HepG2 (cell line): Measurements from ENCODE around the gene WASHC4. TPM values are rescaled to one million over a fixed set of nuclear protein-coding genes. Genes with fewer than 3 reads are reported as not detected.

Experiments used
- ATAC-seq: fragments of 200-7000 bp; cut with Tn5 transposase; 3 replicates; pipeline ENCODE4 v1.9.1; 2020; ENCODE audit warnings: mild to moderate bottlenecking, moderate library complexity
- BruUV-seq: library from RNA; stranded (reverse); fragments of 400-500 nt; replicated peaks from 2 replicates; lab custom pipeline; 2021; lab: Mats Ljungman, UMichigan
- CTCF ChIA-PET: fragments of 300-600 bp; formaldehyde crosslinking; extraction: SDS; loops from one replicate; lab custom pipeline; 2021; ENCODE audit warnings: low total read pairs, inconsistent platforms, low intra/inter-chr PET ratio; lab: Yijun Ruan, JAX
- POLR2A ChIA-PET: fragments of 350-600 bp; sonication (Branson Sonifier 250); formaldehyde crosslinking; loops from one replicate; lab custom pipeline; 2020; ENCODE audit warnings: antibody characterized with exemption, inconsistent platforms; lab: Yijun Ruan, JAX
- DNase-seq: peaks from one replicate; pipeline ENCODE4 v3.0.0-alpha.2; 2015; ENCODE audit warnings: low spot score
- FAIRE-seq: peaks from 3 replicates; lab custom pipeline; 2011; peaks lifted over from hg19 to GRCh38; lab: Jason Lieb, UNC
- H2AFZ ChIP-seq: one replicate; pipeline ENCODE4 v1.6.1; 2011; ENCODE audit warnings: low read length, inconsistent platforms
- H3K27ac ChIP-seq: fragments of 300-600 bp; 3 replicates; pipeline ENCODE4 v1.8.0; 2011; ENCODE audit warnings: mixed run types, mild to moderate bottlenecking, mixed read lengths, low read length, inconsistent platforms; ENCODE audit not compliant: insufficient read depth; ENCODE audit errors: extremely low read length
- H3K27me3 ChIP-seq, 2 experiments: fragments of 200-600 bp in 1 of 2; 2 replicates in 1 of 2; 3 replicates in 1 of 2; pipeline versions ENCODE4 v1.6.0 to v1.8.0; 2011; ENCODE audit warnings: low read length in 2 of 2, mild to moderate bottlenecking in 2 of 2, moderate library complexity in 2 of 2, inconsistent platforms in 1 of 2; ENCODE audit not compliant: insufficient read depth in 2 of 2, control insufficient read depth in 1 of 2
- H3K36me3 ChIP-seq, 2 experiments: fragments of 200-600 bp in 1 of 2; replicated peaks in 1 of 2; 2 replicates in 1 of 2; 3 replicates in 1 of 2; pipeline versions ENCODE4 v1.5.1 to v1.8.0; 2011; ENCODE audit warnings: low read length in 2 of 2, inconsistent platforms in 1 of 2; ENCODE audit not compliant: insufficient read depth in 2 of 2, control insufficient read depth in 1 of 2
- H3K4me1 ChIP-seq: 2 replicates; pipeline ENCODE4 v1.5.1; 2012; ENCODE audit warnings: low read length, inconsistent platforms; ENCODE audit not compliant: insufficient read depth
- H3K4me2 ChIP-seq: 2 replicates; pipeline ENCODE4 v1.6.0; 2011; ENCODE audit warnings: low read depth, low read length, inconsistent platforms
- H3K4me3 ChIP-seq, 3 experiments: fragments of 200-600 bp in 1 of 3; sonication (generic), shearing (Covaris generic) in 1 of 3; replicated peaks in 1 of 3; 2 replicates each; pipeline ENCODE4 v1.5.1; 2011 to 2016; ENCODE audit warnings: low read length in 3 of 3, inconsistent platforms in 2 of 3, low read depth in 2 of 3, mild to moderate bottlenecking in 2 of 3, control low read depth in 1 of 3, mixed read lengths in 1 of 3; ENCODE audit not compliant: insufficient read depth in 1 of 3
- H3K79me2 ChIP-seq: one replicate; pipeline ENCODE4 v1.6.1; 2011; ENCODE audit warnings: low read length, inconsistent platforms; ENCODE audit not compliant: insufficient read depth
- H3K9ac ChIP-seq: 2 replicates; pipeline ENCODE4 v1.6.0; 2011; ENCODE audit warnings: mild to moderate bottlenecking, low read depth, low read length, inconsistent platforms; ENCODE audit not compliant: insufficient read depth
- H3K9me3 ChIP-seq: 2 replicates; pipeline ENCODE4 v1.5.1; 2012; ENCODE audit warnings: mild to moderate bottlenecking, low read length
- H4K20me1 ChIP-seq: 2 replicates; pipeline ENCODE4 v1.6.0; 2011; ENCODE audit warnings: inconsistent platforms, mild to moderate bottlenecking, low read length, moderate library complexity; ENCODE audit not compliant: insufficient read depth
- ARNT ChIP-seq: fragments of 450-650 bp; IDR thresholded peaks from 2 replicates; pipeline ENCODE4 v1.6.1; 2017
- ATF7-NPFF ChIP-seq: sonication (generic); formaldehyde crosslinking; IDR thresholded peaks from 2 replicates; pipeline ENCODE4 v1.8.1; 2023; ENCODE audit warnings: mild to moderate bottlenecking, low read depth, missing genetic modification reagents, moderate library complexity
- CBFB ChIP-seq: sonication (generic); formaldehyde crosslinking; IDR thresholded peaks from 2 replicates; pipeline ENCODE4 v1.4.0; 2020; ENCODE audit warnings: missing genetic modification reagents
- CEBPB ChIP-seq: IDR thresholded peaks from 2 replicates; pipeline ENCODE4 v1.6.1; 2011; ENCODE audit warnings: low read depth, low read length, improper control_type of control experiment, borderline replicate concordance
- EHMT2 ChIP-seq: fragments of 200-600 bp; sonication (generic); IDR thresholded peaks from 2 replicates; pipeline ENCODE4 v1.7.0; 2017; ENCODE audit warnings: antibody characterized with exemption, low read depth, low read length, borderline replicate concordance
- JUN ChIP-seq: sonication (generic); formaldehyde crosslinking; IDR thresholded peaks from 2 replicates; pipeline ENCODE4 v1.4.0; 2020; ENCODE audit warnings: mild to moderate bottlenecking, missing genetic modification reagents
- MXD1 ChIP-seq: sonication (generic); formaldehyde crosslinking; IDR thresholded peaks from 2 replicates; pipeline ENCODE4 v1.4.0; 2020; ENCODE audit warnings: mild to moderate bottlenecking, missing genetic modification reagents
- MXD4 ChIP-seq: IDR thresholded peaks from 2 replicates; pipeline ENCODE4 v1.6.1; 2016; ENCODE audit warnings: mild to moderate bottlenecking, missing biosample characterization, missing genetic modification reagents
- NR2F6 ChIP-seq, 2 experiments: IDR thresholded peaks; 2 replicates each; pipeline ENCODE4 v1.6.1; 2016; ENCODE audit warnings: antibody characterized with exemption in 1 of 2, mild to moderate bottlenecking in 1 of 2
- PBX2 ChIP-seq: IDR thresholded peaks from 2 replicates; pipeline ENCODE4 v1.6.1; 2016; ENCODE audit warnings: control low read depth
- RAD21 ChIP-seq: fragments of 450-650 bp; formaldehyde crosslinking; IDR thresholded peaks from 2 replicates; pipeline ENCODE4 v1.5.0; 2020; ENCODE audit warnings: mild to moderate bottlenecking
- THAP11 ChIP-seq: IDR thresholded peaks from 2 replicates; pipeline ENCODE4 v1.6.1; 2016; ENCODE audit warnings: missing biosample characterization, missing genetic modification reagents
- TRIM24 ChIP-seq: sonication (generic); formaldehyde crosslinking; IDR thresholded peaks from 2 replicates; pipeline ENCODE4 v1.8.0; 2022; ENCODE audit warnings: mild to moderate bottlenecking, missing genetic modification reagents
- ZNF605 ChIP-seq: sonication (generic); formaldehyde crosslinking; IDR thresholded peaks from 2 replicates; pipeline ENCODE4 v1.8.0; 2022; ENCODE audit warnings: mild to moderate bottlenecking, missing genetic modification reagents
- ZNF782 ChIP-seq: sonication (generic); formaldehyde crosslinking; IDR thresholded peaks from 2 replicates; pipeline ENCODE4 v1.4.0; 2020; ENCODE audit warnings: missing genetic modification reagents, mild to moderate bottlenecking, borderline replicate concordance
- ZSCAN20 ChIP-seq: sonication (generic); formaldehyde crosslinking; IDR thresholded peaks from 2 replicates; pipeline ENCODE4 v1.4.0; 2020; ENCODE audit warnings: missing genetic modification reagents, mild to moderate bottlenecking, borderline replicate concordance
- ZSCAN25 ChIP-seq: sonication (generic); formaldehyde crosslinking; IDR thresholded peaks from 2 replicates; pipeline ENCODE4 v1.8.0; 2022; ENCODE audit warnings: mild to moderate bottlenecking, missing genetic modification reagents
- WGBS: methylation state at CpG from one replicate; pipeline ENCODE4 v1.1.6; 2017; ENCODE audit warnings: low lambda C conversion rate; 5-methylcytosine and 5-hydroxymethylcytosine counted together
- in situ Hi-C: cut with HindIII; loops from 2 replicates; pipeline ENCODE4 v1.10.0; 2017; ENCODE audit warnings: low pct_unique_long_range_greater_than_20kb; ENCODE audit not compliant: extremely low pct_ligation_motif_present
- intact Hi-C: fragments of 100-400 bp; cut with micrococcal nuclease; formaldehyde crosslinking; loops from one replicate; pipeline ENCODE4 v1.10.0; 2022; ENCODE audit not compliant: unreplicated experiment
- polyA plus RNA-seq, 8 experiments: library from polyadenylated mRNA; depleted of rRNA in 3 of 8; stranded (reverse) in 7 of 8; unstranded in 1 of 8; fragments of >200 nt; fragmentation: Illumina TruSeq in 4 of 8; extraction: Trizol in 4 of 8; gene quantifications; 2 replicates each; pipeline versions ENCODE4 v1.2.1 to v1.2.3, GENCODE V29; 2011 to 2016; ENCODE audit warnings: low read depth in 4 of 8, missing spikeins in 1 of 8, mixed read lengths in 1 of 8; ENCODE audit not compliant: insufficient read depth in 1 of 8
- total RNA-seq, 5 experiments: library from RNA; depleted of rRNA; stranded (reverse); fragments of >200 nt; fragmentation: Illumina TruSeq; extraction: Trizol; gene quantifications; 2 replicates each; pipeline ENCODE4 v1.2.3, GENCODE V29; 2016; ENCODE audit warnings: low read depth in 1 of 5
- TF ChIP-seq, protein P1 (sequence below): sonication (generic); formaldehyde crosslinking; IDR thresholded peaks from 2 replicates; pipeline ENCODE4 v1.4.0; 2020; ENCODE audit warnings: missing genetic modification reagents

Gene WASHC4
- total and polyA plus RNA-seq, 2 of the 13 experiments (the other 11 are each of a cell fraction or from before 2014, with no cell fraction given) = 21.0 to 36.3 TPM

DNA sequence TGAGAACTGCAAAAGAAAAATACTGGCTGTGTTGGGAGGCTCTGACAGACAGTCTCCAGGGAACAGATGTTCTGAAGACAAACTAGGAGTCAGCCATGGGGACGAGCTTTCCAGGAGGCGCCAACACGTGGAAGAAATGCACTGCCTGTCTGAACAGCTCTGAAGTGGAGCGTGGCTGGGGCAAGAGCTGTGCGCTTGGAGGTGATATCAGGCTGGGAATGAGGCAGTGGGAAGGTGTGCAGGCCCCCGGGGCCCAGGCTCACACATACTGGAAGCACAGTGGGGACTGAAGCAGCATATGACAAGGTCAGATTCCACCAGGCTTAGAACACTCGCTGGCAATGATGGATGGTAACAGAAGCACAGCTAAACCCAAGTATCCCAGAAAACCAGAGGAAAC lies 110.9 kb downstream of the WASHC4 start:
- FAIRE-seq (no peak), ATAC-seq (no peak), DNase-seq (no peak)
- H4K20me1 ChIP-seq = no peaks in the 10 kb centered on the region
- H3K27me3 ChIP-seq = no peaks in the 10 kb centered on the region
- no peak overlapping the region for H3K9ac ChIP-seq
- ChIA-PET CTCF (no interaction called here), POLR2A (no interaction called here)
- BruUV-seq = no TSS peak
- H3K4me1 ChIP-seq = peaks cover 14% of the 10 kb centered on the region
- 79% methylated on average over 7 of the region's 7 CpGs for WGBS
- H3K4me2 ChIP-seq = no peak overlapping the region
- in situ Hi-C loops = no loop called here
- no peaks in the 10 kb centered on the region for H3K79me2 ChIP-seq
- no peaks in the 10 kb centered on the region for H3K9me3 ChIP-seq
- intact Hi-C loops = no loop called here
- no peak overlapping the region for H3K4me3 ChIP-seq
- no peak overlapping the region for H2AFZ ChIP-seq
- TF ChIP-seq ATF7-NPFF (CRISPR knock-in tag) (no peak), RAD21 (CRISPR knock-in tag) (no peak), PBX2 (no peak), CEBPB (no peak), ZNF782 (CRISPR knock-in tag) (no peak), TRIM24 (CRISPR knock-in tag) (no peak), THAP11 (CRISPR knock-in tag) (no peak), ZNF605 (CRISPR knock-in tag) (no peak), MXD4 (CRISPR knock-in tag) (no peak), NR2F6 (IDR thresholded peaks at IDR 0.05) (no peak), NR2F6 (CRISPR knock-in tag; IDR thresholded peaks at IDR 0.05) (no peak), ZSCAN25 (CRISPR knock-in tag) (no peak), MXD1 (CRISPR knock-in tag) (no peak), JUN (CRISPR knock-in tag) (no peak), ARNT (no peak), EHMT2 (no peak), CBFB (CRISPR knock-in tag) (no peak), ZSCAN20 (CRISPR knock-in tag) (no peak)
- TF ChIP-seq, protein P1, sequence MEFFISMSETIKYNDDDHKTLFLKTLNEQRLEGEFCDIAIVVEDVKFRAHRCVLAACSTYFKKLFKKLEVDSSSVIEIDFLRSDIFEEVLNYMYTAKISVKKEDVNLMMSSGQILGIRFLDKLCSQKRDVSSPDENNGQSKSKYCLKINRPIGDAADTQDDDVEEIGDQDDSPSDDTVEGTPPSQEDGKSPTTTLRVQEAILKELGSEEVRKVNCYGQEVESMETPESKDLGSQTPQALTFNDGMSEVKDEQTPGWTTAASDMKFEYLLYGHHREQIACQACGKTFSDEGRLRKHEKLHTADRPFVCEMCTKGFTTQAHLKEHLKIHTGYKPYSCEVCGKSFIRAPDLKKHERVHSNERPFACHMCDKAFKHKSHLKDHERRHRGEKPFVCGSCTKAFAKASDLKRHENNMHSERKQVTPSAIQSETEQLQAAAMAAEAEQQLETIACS (CRISPR knock-in tag) = no peak
- no peak overlapping the region for H3K27ac ChIP-seq
- peaks cover 8 to 47% of the 10 kb centered on the region in 2 experiments; a peak in 4 of 5 replicates for H3K36me3 ChIP-seq
